ENCODE data around the gene PEX5.

DNA sequence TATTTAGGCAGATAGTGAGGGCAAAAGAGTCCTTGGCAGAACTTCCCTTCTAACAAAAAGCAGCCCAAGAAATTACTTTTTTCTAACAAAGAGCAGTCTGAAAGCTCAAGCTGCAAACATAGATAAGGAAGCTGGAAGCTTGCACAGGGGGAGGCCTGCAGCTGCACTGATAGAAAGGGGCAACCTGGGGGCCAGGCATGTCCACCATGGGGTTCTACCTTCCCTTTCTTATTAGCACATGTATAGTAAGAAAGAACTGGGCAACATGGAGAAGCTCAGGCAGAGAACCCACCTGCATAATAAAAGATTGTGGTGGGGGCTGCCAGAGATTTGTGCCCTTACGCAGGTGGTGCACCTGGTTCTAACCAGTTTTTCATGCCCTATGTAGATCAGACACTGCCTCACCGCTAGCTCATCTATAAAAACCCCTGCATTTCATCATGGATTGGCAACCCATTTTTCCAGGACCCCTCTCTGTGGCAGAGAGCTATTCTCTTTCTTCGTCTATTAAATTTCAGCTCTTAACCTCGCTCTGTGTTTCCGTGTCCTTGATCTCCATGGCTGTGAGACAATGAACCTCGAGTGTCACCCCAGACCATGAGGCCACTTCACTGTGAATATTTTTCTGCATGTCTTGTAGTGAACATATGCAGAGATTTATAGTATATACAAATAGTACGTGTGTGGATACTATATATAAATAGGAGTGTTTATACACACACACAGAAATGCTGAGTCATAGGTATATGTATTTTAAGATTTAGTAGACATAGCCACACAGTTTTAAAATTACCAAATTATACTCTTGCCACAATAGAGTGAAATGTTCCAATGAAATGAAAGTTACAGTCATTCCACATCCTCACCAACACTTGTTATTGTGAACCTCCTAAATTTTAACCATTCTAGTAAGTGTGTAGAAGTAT, 53.0 kb downstream of the PEX5 start:
- TF ChIP-seq, protein P1, sequence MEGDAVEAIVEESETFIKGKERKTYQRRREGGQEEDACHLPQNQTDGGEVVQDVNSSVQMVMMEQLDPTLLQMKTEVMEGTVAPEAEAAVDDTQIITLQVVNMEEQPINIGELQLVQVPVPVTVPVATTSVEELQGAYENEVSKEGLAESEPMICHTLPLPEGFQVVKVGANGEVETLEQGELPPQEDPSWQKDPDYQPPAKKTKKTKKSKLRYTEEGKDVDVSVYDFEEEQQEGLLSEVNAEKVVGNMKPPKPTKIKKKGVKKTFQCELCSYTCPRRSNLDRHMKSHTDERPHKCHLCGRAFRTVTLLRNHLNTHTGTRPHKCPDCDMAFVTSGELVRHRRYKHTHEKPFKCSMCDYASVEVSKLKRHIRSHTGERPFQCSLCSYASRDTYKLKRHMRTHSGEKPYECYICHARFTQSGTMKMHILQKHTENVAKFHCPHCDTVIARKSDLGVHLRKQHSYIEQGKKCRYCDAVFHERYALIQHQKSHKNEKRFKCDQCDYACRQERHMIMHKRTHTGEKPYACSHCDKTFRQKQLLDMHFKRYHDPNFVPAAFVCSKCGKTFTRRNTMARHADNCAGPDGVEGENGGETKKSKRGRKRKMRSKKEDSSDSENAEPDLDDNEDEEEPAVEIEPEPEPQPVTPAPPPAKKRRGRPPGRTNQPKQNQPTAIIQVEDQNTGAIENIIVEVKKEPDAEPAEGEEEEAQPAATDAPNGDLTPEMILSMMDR (conservative IDR thresholded peaks at IDR 0.05; ENCODE audit: low read length) = no peak
- TF ChIP-seq EZH2phosphoT487 (IDR thresholded peaks at IDR 0.05; ENCODE audit: borderline replicate concordance) = no peak

Measured in Loucy (cell line).